KMS-11 (cell line): ENCODE results near the gene CTNNA3.
"Not testable (repeated sequence)": the region's sequence is repeated elsewhere in the genome, so short reads cannot be mapped to it uniquely, and the experiment has no call there.

Experiments used
- H2AFZ ChIP-seq: fragments of 200-600 bp; sonication (generic); 2 replicates; pipeline ENCODE4 v1.6.1; 2016; ENCODE audit warnings: antibody characterized with exemption, mixed run types, low read depth
- H3K27ac ChIP-seq: fragments of 200-600 bp; sonication (generic); 2 replicates; pipeline ENCODE4 v1.6.1; 2016; ENCODE audit warnings: mild to moderate bottlenecking, mixed run types
- H3K27me3 ChIP-seq: fragments of 200-600 bp; sonication (generic); 2 replicates; pipeline ENCODE4 v1.6.1; 2017; ENCODE audit warnings: mild to moderate bottlenecking, low read depth, mixed run types, moderate library complexity; ENCODE audit not compliant: insufficient read depth
- H3K36me3 ChIP-seq: fragments of 200-600 bp; sonication (generic); 2 replicates; pipeline ENCODE4 v1.6.1; 2017; ENCODE audit warnings: mild to moderate bottlenecking, mixed run types; ENCODE audit not compliant: insufficient read depth
- H3K4me1 ChIP-seq: fragments of 200-600 bp; sonication (generic); 2 replicates; pipeline ENCODE4 v1.6.1; 2016; ENCODE audit warnings: mild to moderate bottlenecking, low read depth, mixed run types; ENCODE audit not compliant: poor library complexity, severe bottlenecking
- H3K4me2 ChIP-seq: fragments of 200-600 bp; sonication (generic); 2 replicates; pipeline ENCODE4 v1.7.0; 2016; ENCODE audit warnings: mild to moderate bottlenecking, mixed run types
- H3K4me3 ChIP-seq: fragments of 200-600 bp; sonication (generic); IDR thresholded peaks from 2 replicates; pipeline ENCODE4 v1.6.1; 2017; ENCODE audit warnings: low read depth, low read length, mixed read lengths; ENCODE audit not compliant: insufficient read depth
- H3K79me2 ChIP-seq: fragments of 200-600 bp; sonication (generic); 2 replicates; pipeline ENCODE4 v1.6.1; 2016; ENCODE audit warnings: low read depth, mixed run types; ENCODE audit not compliant: insufficient read depth
- H3K9ac ChIP-seq: fragments of 200-600 bp; sonication (generic); 2 replicates; pipeline ENCODE4 v1.6.1; 2016; ENCODE audit warnings: mild to moderate bottlenecking, mixed run types
- H4K20me1 ChIP-seq: fragments of 200-600 bp; sonication (generic); 2 replicates; pipeline ENCODE4 v1.6.1; 2016; ENCODE audit warnings: mild to moderate bottlenecking, mixed run types; ENCODE audit not compliant: insufficient read depth
- CTCF ChIP-seq: fragments of 200-600 bp; sonication (generic); conservative IDR thresholded peaks from 2 replicates; pipeline ENCODE4 v1.6.1; 2017; ENCODE audit warnings: low read depth, mild to moderate bottlenecking, antibody characterized with exemption, low read length, moderate library complexity, mixed read lengths

The CTNNA3 gene

GRCh38 chr10:66366163-66366562, 1329.8 kb downstream of the CTNNA3 start:
- H3K4me1 ChIP-seq, result no peaks in the 10 kb centered on the region
- no peak overlapping the region for H3K4me3 ChIP-seq
- H2AFZ ChIP-seq, result no peak overlapping the region
- H3K79me2 ChIP-seq, result no peaks in the 10 kb centered on the region
- no peak for TF ChIP-seq CTCF
- H3K27ac ChIP-seq, result no peak overlapping the region
- H3K9ac ChIP-seq, result no peak overlapping the region
- no peaks in the 10 kb centered on the region for H3K36me3 ChIP-seq
- no peak overlapping the region for H3K4me2 ChIP-seq
- H3K27me3 ChIP-seq, result no peaks in the 10 kb centered on the region
- no peaks in the 10 kb centered on the region for H4K20me1 ChIP-seq

- H3K4me1 ChIP-seq, result no peaks in the 10 kb centered on the region
- no peak overlapping the region for H2AFZ ChIP-seq
- no peak overlapping the region for H3K27ac ChIP-seq
- H3K4me2 ChIP-seq, result no peak overlapping the region
- H3K9ac ChIP-seq, result no peak overlapping the region
- H3K27me3 ChIP-seq, result no peaks in the 10 kb centered on the region
- TF ChIP-seq CTCF, result no peak
- no peaks in the 10 kb centered on the region for H4K20me1 ChIP-seq
- H3K36me3 ChIP-seq, result no peaks in the 10 kb centered on the region
- no peak overlapping the region for H3K4me3 ChIP-seq
- no peaks in the 10 kb centered on the region for H3K79me2 ChIP-seq
These were observed 1330.3 kb downstream of the CTNNA3 start for GRCh38 chr10:66365686-66366085.

GRCh38 chr10:66362522-66362921, 1333.5 kb downstream of the CTNNA3 start:
- no peak for TF ChIP-seq CTCF
- Histone ChIP-seq H3K4me2 (no peak overlapping the region), H3K36me3 (no peaks in the 10 kb centered on the region), H3K4me1 (no peaks in the 10 kb centered on the region), H3K27ac (no peak overlapping the region), H4K20me1 (no peaks in the 10 kb centered on the region), H3K27me3 (no peaks in the 10 kb centered on the region), H3K79me2 (no peaks in the 10 kb centered on the region), H3K4me3 (no peak overlapping the region), H2AFZ (no peak overlapping the region), H3K9ac (no peak overlapping the region)

GRCh38 chr10:66353822-66354221, 1342.2 kb downstream of the CTNNA3 start:
- not testable (repeated sequence) for H3K27me3 ChIP-seq, H3K79me2 ChIP-seq, H3K9ac ChIP-seq, H2AFZ ChIP-seq, H3K4me1 ChIP-seq, H3K36me3 ChIP-seq, H3K4me2 ChIP-seq, H3K4me3 ChIP-seq, H3K27ac ChIP-seq, H4K20me1 ChIP-seq

- H4K20me1 ChIP-seq, result no peaks in the 10 kb centered on the region
- H3K27ac ChIP-seq, result no peak overlapping the region
- H3K27me3 ChIP-seq, result no peaks in the 10 kb centered on the region
- H3K79me2 ChIP-seq, result no peaks in the 10 kb centered on the region
- no peak for TF ChIP-seq CTCF
- H3K4me3 ChIP-seq, result no peak overlapping the region
- no peaks in the 10 kb centered on the region for H3K4me1 ChIP-seq
- H3K9ac ChIP-seq, result no peak overlapping the region
- H2AFZ ChIP-seq, result no peak overlapping the region
- H3K4me2 ChIP-seq, result no peak overlapping the region
- no peaks in the 10 kb centered on the region for H3K36me3 ChIP-seq
These were observed 1342.6 kb downstream of the CTNNA3 start for GRCh38 chr10:66353422-66353821.
